Fibroblast of peridontal ligament (primary cell): ENCODE measurements around the gene MBD5.

Experiments
- DNase-seq: peaks from one replicate; pipeline ENCODE4 v3.0.0-alpha.2; 2010; ENCODE audit errors: extremely low read depth

Gene MBD5

DNA sequence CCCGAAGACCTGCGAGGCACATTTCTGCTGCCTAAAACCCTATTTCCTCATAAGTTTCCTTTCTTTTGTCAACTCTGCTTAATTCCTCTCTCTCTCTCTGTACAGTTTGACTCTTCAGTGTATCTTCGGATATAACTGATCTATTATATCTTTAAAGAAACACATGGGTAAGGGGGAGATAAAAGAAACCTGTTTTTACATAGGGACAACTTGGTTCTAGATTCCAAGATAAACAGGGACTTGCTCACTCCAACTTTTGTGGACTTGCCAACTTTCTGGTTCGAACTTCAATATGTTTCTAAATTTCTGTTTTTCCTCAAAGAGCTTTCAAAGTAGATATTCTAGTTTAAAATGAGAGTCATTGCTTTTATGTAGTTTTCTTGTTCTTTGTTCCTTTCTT lies 441.0 kb downstream of the MBD5 start:
- DNase-seq: no peak

DNA sequence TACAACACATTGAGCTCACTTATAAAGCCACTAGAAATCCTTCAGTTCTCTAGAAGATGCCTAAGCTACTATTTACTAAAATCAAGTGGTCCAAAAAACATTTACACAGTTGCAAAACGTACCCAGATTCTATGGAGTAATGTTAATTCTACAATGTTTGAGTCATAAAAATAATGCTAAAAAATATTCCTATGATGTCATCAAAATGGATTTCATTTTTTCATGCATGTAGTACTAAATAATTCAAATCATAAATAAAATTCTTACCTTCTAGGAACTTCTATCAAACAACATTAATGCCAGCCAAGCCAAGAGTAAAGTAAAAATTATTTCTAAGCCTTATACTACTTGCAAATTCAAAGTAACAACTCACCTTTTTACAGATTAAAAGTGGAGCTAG lies 454.7 kb downstream of the MBD5 start:
- DNase-seq: no peak

DNA sequence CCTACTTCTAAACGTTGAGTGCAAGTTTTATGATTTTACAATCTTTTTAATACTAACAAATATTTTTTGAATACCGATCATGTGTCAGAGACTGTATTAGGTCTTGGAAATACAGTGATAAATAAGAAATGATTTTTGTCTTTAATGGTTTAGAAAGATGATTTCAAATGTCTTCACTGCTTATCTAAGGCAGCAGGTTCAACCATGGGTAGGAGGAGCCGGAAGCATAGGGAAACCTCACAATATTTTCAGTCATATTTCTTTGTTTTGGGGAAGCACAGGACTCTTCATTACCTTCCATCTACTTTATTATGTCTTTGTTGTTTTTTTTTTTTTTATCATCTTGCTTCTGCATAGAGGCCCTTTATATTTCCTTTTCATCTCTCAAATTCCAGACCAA lies 458.5 kb downstream of the MBD5 start:
- DNase-seq: no peak

DNA sequence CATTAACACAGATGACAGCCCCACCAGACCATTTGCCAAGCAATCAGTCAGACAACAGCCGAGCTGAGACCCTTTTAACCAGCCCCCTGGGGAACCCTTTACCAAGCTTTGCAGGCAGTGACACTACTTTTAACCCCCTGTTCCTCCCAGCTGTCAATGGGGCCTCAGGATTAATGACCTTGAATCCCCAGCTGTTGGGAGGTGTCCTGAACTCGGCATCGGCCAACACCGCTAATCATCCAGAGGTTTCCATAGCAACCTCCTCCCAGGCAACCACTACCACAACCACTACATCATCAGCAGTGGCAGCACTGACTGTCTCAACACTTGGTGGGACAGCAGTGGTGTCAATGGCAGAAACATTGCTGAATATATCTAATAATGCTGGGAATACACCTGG lies 462.8 kb downstream of the MBD5 start:
- DNase-seq: no peak

DNA sequence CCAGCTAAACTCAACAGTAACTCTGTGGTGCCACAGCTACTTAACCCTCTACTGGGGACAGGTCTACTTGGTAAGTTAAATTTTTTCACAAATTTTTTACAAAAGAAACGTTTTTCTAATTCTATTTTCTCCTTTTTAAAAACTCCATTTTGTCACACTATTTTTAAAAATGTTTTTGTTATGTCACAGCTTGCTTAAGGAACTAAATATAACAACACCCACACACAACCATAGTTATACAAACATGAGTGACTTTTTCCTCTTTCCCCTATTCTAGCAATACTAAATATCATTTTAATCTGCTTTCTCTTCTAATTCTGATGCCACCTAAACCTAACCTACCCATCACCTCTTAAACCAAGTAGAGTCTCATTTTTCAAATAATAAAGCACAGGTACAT lies 463.2 kb downstream of the MBD5 start:
- no peak for DNase-seq

DNA sequence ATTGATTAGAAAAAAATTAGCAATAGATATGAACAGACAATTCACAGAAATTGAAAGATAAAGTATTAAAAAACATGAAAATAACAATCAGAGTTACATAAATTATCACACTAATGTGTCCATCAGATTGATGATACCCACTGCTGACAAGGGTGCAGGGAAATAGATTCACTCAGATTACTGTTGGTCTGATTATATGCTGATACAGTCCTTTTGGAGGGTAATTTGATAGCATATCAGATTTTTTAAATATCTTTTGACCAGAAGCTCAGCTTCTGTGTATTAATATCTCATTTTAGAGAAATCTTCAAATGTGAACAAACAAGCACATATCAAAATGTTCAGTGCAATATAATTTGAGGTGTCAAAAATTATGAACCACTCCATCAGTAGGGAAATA lies 465.8 kb downstream of the MBD5 start:
- DNase-seq: no peak

DNA sequence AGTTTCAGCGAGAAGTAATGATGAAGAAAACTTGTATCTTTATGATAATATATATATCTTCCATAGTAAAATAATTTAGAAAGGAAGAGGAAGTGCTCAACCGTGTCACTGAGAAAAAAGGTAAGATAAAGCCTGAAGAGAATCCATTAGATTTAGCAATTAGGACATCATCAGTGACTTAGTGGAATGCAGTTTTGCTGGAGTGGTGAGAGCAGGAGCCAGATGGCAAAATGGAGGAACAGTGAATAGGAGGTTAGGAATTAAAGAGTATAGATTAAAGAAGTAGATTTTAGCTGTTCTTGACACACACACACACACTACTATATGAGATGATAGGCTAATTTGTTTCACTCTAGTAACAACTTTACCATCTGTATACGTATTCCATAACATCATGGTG lies 466.5 kb downstream of the MBD5 start:
- no peak for DNase-seq

DNA sequence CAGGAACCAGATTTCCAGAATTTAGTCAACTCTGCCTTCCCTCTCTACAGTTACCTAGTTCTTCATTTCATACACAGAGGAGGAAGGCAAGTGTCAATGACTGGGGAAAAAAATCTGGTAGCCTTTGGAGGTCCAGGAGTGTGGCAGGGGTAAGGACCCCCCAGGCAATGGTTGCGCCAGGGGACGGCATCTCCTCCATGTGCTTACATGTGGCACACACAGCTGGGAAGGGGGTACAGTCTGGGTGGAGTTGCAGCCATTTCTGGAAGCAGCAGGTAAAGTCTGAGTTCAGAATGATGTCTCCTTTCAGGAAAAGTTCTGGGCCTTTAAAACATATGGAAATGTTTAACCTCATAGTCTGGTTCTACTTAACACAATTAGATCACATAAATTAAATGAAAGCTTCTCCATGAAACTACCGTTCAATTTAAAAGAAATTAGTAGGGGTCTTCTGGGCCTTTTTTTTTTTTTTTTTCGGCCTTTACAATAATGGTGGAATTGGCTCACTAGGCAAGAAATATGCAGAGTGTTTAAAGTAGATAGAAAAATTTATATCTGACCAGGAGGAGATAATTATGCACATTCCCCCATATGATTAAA lies 470.0 kb downstream of the MBD5 start:
- no peak for DNase-seq

DNA sequence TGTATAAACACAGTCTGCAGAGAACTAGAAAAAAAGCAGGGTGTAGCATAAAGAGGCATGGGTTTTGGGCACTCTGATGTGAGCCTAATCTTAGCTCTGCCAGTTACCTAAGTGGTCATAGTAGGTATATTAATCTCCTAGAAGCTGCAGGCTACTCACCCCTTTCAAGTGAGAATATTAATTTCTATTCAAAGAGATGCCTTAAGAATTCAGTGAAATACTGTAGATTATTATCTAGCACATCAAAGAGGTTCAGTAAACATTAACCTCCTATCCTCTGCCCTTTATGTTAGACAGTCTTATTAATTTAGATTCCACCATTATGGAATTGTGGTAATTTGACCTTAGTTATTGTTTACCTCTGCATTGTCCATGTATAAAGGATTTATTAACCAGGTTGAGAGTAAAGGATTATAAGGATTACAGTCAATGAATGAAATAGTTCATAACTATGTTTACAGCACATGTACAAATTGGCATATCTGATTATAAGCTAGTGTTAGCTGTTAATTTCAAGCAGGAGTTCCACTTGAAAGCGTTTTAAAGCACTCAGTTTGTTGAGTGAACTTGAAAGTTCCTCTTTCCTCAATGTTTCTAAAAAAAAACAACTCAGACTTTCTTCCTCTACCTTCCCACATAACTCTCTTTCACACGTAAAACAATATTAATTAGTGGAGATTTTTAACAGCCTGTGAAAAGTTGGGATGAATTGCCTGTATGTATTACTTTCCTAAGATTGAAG lies 473.1 kb downstream of the MBD5 start:
- DNase-seq: no peak

DNA sequence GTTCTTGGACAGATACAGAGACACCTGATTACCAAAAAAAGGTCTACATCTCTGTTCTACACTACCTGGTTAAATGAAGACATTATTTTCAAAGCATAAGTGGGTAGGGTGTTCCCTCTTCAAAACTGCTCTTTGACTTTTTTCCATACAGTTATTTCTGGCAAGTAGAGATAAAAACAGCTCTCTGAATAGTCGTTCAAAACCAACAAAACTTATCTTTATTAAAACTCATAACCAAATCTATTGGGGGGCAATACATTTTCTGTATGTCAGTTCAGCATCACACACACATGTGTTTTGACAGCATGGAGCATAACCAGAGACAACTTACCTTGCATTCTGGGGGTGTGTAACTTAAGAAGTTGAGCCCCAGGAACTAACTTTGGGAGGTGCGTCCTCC lies 474.7 kb downstream of the MBD5 start:
- no peak for DNase-seq

DNA sequence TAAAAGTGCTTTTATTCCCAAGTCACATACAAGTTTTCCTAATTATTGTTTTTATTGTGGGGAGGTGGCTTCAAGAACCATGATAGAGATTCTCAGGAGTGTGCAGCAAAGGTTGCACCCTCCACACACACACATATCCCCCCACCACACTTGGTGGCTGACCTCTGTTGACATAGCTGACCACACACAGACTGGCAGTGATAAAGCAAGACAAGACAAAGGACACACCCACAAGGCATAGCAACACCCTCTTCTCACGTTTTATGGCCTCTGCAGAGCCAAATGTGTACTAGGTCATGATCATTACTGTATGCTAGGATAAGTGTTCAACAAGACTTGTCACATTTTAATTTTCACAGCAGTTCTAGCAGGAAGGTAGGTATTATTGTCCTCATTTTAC lies 480.7 kb downstream of the MBD5 start:
- no peak for DNase-seq

DNA sequence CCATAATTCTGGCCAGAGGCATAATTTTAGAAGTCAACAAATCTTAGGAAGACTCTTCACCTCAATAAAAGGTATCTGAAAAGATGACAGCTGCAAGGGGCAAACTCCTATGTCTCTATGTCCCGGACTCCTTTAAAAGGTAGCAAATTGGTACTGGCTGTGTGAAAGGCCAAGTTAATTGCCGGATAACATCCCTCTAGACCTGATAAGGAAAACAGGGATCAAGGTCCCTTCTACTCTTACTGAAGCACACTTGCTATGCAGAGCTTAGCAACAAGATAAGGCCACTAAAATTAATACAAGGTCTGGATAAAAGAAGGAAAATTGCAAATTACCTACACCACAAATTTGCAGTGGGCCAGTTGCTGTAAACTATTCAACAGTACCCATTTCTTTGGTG lies 482.6 kb downstream of the MBD5 start:
- DNase-seq: no peak

DNA sequence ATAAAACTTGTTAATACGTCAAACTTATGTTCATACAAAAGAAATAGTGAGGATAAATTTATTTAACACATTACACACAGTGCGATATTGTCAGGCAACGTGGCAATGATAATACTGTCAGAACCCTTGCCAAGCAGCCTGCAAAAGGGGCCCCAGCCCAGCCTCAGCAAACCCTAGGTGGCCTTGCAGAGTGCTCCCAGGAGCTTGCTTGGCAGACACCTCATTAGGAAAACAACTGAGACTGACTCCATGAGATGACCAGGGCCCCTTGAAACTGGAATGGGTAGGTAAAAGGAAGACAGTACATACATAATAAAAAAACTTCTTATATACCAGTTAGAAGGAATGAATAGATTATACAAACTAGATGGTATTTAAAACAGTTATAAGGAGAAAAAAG lies 487.1 kb downstream of the MBD5 start:
- no peak for DNase-seq

DNA sequence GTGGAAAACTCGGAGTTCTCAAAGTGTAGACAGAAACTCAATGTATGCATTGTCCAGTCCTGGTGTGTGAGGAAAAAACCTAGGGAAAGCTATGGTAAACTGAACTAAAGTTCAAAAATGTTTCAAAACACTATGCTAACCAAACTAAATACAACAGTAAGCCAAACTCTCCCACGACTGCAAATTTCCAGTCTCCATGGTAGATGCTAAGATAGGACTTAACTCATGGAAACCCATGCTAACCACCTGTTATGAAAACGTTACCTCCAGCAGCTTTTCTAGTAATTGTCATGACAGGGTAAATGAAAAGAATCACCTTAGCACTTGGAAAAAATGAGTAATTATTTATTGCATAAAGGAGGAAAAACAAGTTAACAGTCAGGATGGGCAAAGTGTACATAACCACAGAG lies 488.0 kb downstream of the MBD5 start:
- no peak for DNase-seq

DNA sequence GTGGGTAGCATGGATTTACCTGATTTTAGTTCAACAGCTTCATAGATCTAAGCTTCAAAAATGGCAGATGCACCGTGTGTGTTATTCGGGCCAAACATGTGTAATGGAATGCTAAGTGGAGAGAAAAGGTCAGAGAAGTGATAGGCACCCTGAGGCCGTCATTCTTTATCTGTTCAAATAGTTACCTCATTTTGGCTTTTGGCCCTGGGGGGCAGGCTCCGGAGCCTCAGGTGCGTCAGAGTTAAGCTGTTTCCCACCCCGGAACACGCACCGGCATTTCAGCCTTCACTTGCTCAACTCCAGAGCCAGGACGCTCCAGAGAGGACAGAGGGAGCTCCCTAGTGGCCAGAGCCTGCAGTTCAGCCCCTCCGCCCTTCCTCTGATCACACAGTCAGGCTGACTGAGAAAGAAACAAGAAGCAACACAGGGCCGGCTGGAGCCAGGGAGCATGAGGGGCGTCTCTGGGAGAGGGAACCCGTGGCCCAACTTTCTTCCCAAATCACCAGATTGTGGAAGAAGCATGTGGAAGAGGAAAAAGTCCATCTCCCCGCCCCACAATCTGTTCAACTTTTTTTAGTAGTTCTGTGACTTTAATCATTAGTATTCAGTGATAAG lies 488.5 kb downstream of the MBD5 start:
- peak; percentile 79 for DNase-seq

DNA sequence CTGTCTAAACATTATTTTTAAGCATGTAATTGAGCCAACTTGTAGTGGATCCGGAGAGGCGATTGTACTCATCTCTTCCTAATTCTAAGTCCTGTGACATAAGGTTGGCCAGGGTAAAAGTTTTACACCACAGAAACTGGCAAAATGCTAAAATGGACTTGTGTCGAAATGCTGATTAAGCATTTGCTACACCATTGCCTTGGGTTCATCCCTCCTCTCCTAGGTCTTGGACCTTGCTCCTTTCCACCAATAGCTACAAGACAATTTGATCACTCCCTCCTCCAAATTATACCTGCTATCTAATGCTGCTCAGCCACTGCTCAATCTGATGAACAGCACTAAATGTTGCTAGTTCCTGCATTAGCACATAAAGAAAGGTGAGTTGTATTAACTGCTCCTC lies 491.0 kb downstream of the MBD5 start:
- no peak for DNase-seq

DNA sequence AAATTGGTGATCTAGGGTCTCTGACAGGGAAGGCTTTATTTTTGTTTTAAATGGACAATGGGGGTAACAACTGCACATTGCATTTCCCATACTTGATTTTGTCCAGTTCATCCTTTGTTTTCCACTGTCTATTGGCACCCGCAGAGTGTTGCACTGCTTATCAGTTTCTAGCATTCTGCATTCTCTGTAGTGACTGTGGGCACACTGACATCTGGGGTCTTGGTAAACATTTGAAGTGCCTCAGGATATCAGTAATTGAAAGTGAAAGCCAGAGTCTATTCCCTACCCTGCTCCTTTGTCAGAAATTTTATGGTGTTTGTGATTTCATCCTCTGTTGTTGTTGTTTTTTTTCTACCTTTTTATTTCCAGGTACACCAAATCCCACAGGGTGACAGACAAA lies 491.6 kb downstream of the MBD5 start:
- DNase-seq: no peak

DNA sequence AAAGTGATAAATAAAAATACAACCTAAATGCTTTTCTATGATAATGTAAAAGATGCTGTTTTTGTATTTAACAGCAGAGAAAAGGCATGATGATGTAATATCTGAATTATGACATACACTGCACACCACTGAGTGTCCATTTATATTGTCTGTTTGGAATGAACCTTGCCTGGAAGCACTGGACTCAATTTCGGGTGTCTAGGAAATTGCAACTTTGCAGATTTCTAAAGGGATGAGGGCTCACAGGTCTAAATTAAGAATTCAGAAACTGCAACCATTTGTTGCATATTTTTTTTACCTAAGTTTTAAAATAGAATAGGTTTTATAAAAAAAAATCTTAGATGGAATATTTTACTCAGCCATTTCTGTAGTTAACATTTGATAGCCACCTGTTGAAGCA lies 492.5 kb downstream of the MBD5 start:
- no peak for DNase-seq

DNA sequence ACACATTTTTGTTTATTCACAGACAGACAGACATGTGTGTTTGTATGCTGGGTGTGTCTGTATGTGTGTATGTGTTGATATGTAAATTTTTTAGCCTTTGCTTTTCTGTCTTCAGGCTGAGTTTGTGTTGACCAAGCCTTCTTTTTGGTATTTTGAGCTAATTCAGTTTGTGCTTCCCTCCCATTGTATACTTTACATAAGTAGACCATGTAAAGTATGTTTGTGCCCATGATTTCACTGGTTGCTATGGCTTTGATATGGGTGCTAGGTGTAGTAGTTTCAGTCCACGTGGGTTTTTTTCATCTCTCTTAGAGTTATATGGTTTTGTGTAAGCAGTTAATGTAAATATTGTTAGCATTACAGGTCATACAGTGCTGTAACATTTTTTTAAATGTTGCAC lies 494.2 kb downstream of the MBD5 start:
- no peak for DNase-seq

DNA sequence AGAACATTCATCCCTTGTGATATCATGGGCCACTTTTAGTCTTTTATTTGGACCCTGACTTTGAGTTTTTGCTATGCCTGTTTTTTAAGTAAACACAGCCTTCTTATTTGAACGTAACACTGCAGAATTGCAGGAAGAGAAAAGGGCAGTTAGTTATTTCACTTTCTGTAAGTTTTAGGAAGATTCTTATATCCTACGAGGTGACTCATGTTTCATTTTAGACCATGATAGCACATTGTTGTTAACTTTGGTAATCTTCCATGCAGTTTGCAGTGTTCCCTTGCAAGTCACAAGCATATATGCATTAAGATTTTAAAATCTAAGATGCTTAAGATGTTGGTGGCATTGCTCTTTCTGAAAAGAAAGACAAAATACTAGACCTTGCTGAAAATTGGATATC lies 495.1 kb downstream of the MBD5 start:
- peak; percentile 36 for DNase-seq

DNA sequence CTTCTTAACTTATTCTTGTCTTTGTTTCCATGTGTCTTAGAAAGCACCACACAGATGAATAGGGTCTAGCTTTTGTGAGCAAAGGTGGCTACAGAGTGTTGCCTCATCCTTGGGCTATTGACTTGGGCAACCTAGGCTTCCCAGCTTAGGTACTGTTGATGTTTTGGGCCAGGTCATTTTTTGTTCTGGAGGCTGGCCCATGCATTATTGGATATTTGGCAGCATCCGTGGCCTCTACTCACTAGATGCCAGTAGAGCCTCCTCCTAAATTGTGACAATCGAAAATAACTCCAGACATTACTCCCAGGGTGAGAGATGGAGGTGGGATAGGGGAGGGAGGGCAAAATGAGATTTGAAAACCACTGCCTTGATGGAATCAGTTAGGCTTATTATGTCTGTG lies 496.4 kb downstream of the MBD5 start:
- no peak for DNase-seq

DNA sequence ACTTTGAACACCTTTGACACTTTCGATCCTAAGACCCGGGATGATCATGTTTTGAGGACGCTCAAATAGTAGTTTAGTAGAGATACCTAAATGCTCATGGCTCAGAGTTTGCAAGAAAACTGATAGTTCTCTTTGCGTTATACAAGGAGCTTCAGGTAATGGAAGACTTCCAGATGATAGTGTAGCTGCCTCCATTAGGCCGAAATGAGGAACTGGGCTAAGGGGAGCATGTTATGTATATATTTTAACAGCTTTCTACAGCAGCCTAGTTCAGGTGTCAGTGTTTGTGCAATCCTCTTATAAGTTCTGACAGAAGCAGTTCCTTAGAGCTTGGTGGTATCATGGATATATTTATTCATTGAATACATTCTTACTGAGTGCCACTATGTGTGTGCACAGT lies 496.9 kb downstream of the MBD5 start:
- no peak for DNase-seq

DNA sequence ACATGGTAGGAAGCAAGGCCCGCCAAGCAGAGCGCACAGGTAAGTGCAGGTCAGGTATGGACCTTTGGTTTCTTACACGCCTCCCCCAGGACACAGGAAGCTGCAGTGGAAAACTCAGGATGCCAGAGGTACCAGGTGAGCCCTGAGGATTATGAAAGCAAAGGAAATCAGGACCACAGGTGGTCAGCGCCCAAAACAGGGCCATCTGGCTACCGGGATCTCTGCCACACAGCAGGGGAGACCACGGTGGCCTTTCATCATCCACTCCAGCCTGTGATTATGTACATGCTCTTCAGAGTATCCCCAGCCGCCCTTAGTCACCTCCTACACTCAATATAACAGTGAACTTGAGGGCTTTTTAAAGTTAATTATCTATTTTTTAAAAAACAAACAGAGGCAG lies 498.1 kb downstream of the MBD5 start:
- no peak for DNase-seq

DNA sequence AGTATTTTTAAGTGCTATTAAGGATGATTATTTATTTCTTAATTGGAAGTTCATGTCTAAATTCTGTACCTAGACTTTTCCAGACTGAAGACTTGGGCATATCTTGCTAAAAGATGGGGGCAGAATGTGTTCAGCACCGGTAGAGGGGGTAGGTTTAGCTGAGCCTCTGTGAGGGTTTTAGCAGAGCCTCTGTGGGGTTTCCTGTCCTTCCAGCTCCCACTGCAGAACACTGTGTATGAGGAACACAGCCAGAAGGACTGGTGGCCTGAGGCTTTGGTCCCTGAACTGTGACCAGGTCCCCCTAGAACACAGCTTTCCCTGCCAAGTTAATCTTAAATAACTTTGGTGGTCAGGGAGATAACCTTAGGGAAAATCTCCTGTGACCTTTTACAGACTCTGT lies 500.3 kb downstream of the MBD5 start:
- DNase-seq: no peak
